ENCODE results near the gene MYADML2.
"Not testable (repeated sequence)": the region's sequence is repeated elsewhere in the genome, so short reads cannot be mapped to it uniquely, and the experiment has no call there.

Gene MYADML2

GRCh38 chr17:81958633-81959342 is 11.8 kb upstream of the MYADML2 start:
- DNase-seq = no peak

- DNase-seq = no peak
These were observed 10.8 kb upstream of the MYADML2 start for GRCh38 chr17:81957691-81958432.

- no peak for DNase-seq
These were observed 9.9 kb upstream of the MYADML2 start for GRCh38 chr17:81956607-81957589.

- DNase-seq = no peak
These were observed 8.9 kb upstream of the MYADML2 start for GRCh38 chr17:81955756-81956544.

GRCh38 chr17:81955058-81955681 is 8.1 kb upstream of the MYADML2 start:
- no peak for DNase-seq

- no peak for DNase-seq
These were observed 7.4 kb upstream of the MYADML2 start for GRCh38 chr17:81954131-81955057.

GRCh38 chr17:81953443-81953842 is 6.4 kb upstream of the MYADML2 start:
- not testable (repeated sequence) for DNase-seq

GRCh38 chr17:81952792-81953228 is 5.8 kb upstream of the MYADML2 start:
- no peak for DNase-seq

GRCh38 chr17:81951785-81952684 is 5.0 kb upstream of the MYADML2 start:
- no peak for DNase-seq

GRCh38 chr17:81950501-81950900 is 3.5 kb upstream of the MYADML2 start:
- DNase-seq = no peak

GRCh38 chr17:81948635-81949378 is 1.8 kb upstream of the MYADML2 start:
- DNase-seq = no peak

- DNase-seq = no peak
These were observed 2.2 kb downstream of the MYADML2 start for GRCh38 chr17:81944858-81945257.

GRCh38 chr17:81942167-81942553 is 4.9 kb downstream of the MYADML2 start:
- DNase-seq = no peak

GRCh38 chr17:81941484-81942166 is 5.4 kb downstream of the MYADML2 start:
- peak; percentile 84 for DNase-seq

GRCh38 chr17:81940538-81941483 is 6.2 kb downstream of the MYADML2 start:
- DNase-seq = no peak

- DNase-seq = no peak
These were observed 7.1 kb downstream of the MYADML2 start for GRCh38 chr17:81939881-81940385.

- DNase-seq = no peak
These were observed 7.8 kb downstream of the MYADML2 start for GRCh38 chr17:81939218-81939617.

All from NCI-H146 (cell line).